Activated T-helper 1 cell treated with anti-CD3 and anti-CD28 coated beads, Interleukin-2, amount 50 U/mL, for 16 hours (primary cell): ENCODE results near the gene BAIAP2.
"Not testable (repeated sequence)": the region's sequence is repeated elsewhere in the genome, so short reads cannot be mapped to it uniquely, and the experiment has no call there.

Experiments
- DNase-seq, 2 donors: peaks; one replicate each; pipeline ENCODE4 v3.0.0-alpha.2; 2020; ENCODE audit warnings: low read depth in 1 of 2, low spot score in 1 of 2

BAIAP2 gene

GRCh38 chr17:81000631-81001357 lies 34.2 kb upstream of the BAIAP2 start:
- DNase-seq, result no peak

GRCh38 chr17:81002013-81002384 lies 33.0 kb upstream of the BAIAP2 start:
- DNase-seq, result no peak

- DNase-seq, result no peak
Observed at GRCh38 chr17:81002409-81003361, 32.3 kb upstream of the BAIAP2 start.

- no peak for DNase-seq
Observed at GRCh38 chr17:81003711-81004475, 31.1 kb upstream of the BAIAP2 start.

DNA sequence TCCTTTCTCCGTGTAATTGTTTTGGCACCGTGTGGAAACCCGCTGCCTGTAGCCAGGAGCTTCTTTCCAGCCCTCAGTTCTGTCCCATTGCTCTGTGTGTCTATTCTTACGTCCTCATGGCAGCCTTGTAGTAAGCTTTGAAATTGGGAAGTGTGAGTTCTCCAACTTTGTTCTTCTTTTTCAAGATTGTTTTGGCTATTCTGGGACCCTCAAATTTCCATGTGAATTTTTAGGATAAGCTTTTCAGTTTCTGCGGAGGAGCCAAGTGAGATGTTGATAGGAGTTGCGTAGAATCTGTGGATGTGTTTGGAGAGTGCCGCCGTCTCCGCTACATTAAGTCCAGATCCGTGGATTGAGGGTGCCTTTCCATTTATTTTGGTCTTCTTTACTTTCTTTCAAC lies 28.1 kb upstream of the BAIAP2 start:
- no peak for DNase-seq

DNA sequence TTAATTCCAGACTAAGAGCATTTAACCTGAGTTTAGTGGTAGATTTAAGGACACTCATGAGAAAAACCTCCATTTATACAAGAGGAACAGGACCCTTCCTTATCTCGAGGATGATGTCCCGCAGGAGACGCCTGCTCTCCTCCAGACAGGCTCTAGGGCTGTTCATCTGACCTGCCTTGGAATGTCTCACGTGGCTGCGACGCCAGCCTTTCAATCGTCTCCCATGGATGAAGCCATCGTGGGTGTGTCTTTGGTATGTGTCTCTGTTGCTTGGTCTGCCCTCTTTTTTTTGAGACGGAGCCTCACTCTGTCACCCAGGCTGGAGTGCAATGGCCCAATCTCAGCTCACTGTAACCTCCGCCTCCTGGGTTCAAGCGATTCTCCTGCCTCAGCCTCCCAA lies 26.8 kb upstream of the BAIAP2 start:
- DNase-seq, result no peak

GRCh38 chr17:81009136-81009535 lies 25.8 kb upstream of the BAIAP2 start:
- no peak for DNase-seq

DNA sequence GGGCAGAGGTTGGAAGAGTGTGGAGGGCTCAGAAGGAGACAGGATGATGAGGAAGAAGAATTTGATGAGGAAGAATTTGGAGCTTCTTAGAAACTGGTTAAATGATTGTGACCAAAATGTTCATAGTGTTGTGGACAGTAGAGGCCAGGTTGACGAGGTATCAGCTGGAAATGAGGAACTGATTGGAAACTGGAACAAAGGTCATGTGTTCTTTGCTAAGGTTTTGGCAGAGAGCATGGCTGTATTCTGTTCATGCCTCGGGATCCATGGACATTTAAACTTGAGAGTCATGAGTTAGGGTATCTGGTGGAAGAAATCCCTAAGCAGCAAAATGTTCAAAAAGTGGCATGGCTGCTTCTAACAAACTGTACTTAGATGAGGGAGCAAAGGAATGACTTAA lies 24.0 kb upstream of the BAIAP2 start:
- DNase-seq, result no peak

- no peak for DNase-seq
Observed at GRCh38 chr17:81011951-81012350, 23.0 kb upstream of the BAIAP2 start.

DNA sequence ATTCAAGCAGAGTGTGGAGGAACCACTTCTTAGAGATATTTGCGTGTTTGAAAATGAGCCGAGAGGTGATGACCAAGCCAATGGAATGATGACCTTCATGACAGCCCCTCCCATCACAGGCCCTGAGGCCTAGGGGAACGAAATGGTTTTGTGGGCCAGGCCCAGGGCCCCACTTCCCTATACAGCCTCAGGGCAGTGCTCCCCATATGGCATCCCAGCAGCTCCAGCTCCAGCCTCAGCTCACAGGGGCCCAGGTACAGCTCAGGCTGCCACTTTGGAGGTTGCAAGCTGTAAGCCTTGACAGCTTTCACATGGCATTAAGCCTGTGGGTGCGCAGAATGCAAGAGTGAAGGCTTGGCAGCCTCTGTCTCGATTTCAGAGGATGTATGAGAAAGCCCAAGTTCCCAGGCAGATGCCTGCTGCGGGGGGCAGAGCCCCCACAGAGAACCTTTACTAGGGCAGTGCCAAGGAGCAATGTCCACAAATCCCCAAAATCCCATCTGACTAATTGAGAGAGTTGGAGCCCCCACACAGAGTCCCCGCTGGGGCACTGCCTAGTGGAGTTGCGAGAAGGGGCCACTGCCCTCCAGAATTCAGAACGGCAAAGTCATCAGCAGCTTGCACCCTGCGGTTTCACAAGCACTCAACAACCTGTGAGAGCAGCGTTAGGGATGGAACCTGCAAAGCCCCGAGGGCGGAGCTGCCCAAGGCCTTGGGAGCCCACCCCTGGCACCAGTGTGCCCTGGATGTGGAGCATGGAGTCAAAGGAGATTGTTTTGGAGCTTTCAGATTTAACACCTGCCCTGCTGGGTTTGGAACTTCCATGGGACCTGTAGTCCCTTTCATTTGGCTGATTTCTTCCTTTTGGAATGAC lies 22.1 kb upstream of the BAIAP2 start:
- DNase-seq, result no peak

DNA sequence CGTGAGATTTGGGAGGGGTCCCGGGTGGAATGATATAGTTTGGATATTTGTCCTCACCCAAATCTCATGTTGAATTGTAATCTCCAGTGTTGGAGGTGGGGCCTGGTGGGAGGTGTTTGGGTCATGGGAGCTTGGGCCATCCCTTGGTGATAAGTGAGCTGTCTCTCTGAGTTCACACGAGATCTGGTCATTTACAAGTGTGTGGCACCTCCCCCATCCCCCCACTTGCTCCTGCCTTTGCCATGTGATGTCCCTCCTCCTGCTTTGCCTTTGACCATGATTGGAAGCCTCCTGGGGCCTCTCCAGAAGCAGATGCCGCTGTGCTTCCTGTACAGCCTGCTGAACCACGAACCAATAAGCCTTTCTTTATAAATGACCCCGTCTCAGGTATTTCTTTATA lies 21.3 kb upstream of the BAIAP2 start:
- DNase-seq, result no peak

DNA sequence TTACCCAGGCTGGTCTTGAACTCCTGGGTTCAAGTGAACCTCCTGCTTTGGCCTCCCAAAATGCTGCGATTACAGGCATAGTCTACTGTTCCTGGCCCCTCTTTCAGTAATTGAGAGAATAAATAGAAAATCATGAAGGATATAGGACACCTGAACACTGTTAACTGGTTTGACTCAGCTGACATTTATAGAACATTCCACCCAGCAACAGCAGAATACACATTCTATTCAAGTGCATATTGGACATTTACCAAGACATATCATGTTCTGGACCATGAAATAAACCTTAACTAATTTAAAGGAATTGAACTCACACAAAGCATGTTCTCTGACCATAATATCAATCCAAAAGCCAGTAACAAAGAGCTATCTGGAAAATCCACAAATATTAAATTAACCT lies 19.8 kb upstream of the BAIAP2 start:
- no peak for DNase-seq

- no peak for DNase-seq
Observed at GRCh38 chr17:81016575-81016974, 18.4 kb upstream of the BAIAP2 start.

- DNase-seq, result not testable (repeated sequence)
Observed at GRCh38 chr17:81017330-81017729, 17.6 kb upstream of the BAIAP2 start.

DNA sequence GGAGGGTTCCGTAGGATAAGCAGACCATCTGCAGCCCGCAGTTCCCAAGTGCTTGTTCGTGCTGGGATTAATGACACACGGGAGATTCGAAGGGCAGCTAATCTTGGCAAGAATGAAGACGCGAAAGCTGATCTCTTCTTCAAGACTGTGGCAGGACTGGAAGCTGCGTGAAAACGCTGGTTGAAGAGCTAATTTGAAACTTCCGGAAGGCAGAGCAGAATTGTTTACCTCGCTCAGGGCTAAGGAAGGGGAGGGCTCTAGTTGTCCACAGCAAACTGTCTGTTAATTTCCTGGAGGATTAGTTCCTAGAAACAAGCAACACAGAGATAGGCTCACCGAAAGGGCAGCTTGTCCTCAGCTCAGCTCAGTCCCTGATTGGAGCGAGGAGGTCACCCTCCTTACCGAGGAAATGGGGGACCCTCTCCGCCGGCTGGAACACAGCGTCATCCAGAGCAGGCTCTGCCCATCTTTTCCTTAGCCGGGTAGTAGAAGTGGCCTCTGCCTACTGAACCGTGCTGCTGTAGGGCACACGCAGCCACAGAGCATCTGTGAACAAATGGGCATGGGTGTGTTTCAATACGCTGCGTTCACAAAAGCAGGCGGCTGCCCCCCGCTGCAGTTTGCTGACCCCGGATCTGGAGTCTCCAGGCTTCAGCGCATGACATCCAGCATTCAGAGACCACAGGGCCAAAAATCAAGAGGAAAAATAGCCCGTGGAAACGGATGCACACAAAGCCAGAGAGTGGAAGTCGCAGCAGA lies 16.7 kb upstream of the BAIAP2 start:
- DNase-seq, result no peak

DNA sequence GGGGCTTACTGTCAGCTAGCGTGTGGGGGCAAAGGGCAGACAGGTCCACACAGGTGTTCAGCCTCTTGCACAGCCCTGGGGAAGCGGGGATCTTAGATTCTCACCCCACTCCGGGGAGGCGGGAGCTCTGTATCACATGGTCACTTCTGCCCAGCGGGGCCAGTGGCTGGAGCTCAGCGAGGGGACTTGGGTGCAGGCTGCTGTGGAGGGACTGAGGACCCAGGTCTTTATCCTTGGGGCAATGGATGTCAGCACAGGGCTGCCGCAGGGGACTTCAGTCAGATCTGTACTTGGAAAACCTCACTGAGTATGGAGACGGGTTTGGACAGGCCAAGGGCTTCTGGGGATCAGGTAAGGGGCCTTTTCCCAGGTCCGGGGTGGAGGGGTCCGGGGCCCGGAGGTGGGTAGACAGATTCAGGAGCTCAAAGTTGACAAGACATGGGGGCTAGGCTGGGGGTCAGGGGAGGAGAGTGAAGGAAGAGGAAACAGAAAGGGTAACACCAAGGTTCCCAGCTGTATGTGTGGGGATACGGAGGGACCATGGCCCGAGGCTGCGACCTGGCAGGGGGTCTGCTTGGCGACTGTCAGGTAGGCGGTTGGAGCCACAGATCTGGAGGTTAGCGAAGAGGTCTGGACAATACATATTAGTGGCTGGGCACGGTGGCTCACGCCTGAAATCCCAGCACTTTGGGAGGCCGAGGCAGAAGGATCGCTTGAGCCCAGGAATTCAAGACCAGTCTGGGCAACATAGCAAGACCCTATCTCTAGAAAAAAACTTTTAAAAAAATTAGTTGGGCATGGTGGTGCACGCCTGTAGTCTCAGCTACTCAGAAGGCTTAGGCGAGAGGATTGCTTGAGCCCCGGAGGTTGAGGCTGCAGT lies 15.1 kb upstream of the BAIAP2 start:
- no peak for DNase-seq

- DNase-seq, result no peak
Observed at GRCh38 chr17:81020443-81020766, 14.5 kb upstream of the BAIAP2 start.

GRCh38 chr17:81020767-81021497 lies 14.0 kb upstream of the BAIAP2 start:
- no peak for DNase-seq
